ENCODE results near the gene DRICH1. TPM values are rescaled to one million over a fixed set of nuclear protein-coding genes. Genes with fewer than 3 reads are reported as not detected.

DRICH1 gene
- total and polyA plus RNA-seq, 2 of the 8 experiments (the other 6 are each of a cell fraction or from before 2014, with no cell fraction given), result 0.21 to 0.28 TPM

DNA sequence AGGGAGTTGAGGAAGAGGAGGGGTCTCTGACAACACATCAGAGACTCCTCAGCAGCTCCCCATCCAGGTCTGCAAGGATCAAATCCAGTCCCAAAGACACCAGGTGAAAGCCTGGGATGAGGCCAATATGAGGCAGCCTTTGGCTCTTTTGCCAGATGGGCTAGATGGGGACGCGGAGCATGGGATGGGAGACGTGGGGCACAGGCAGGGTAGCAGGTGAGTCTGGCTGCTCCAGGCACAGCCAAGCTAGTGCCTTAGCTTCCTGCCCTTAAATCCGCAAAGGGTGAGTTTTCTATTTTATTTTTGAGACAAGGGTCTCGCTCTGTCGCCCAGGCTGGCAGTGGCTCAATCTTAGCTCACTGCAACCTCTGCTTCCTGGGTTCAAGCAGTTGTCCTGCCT lies 19.6 kb upstream of the DRICH1 start:
- H3K56ac ChIP-seq (replicated peaks; ENCODE audit: insufficient read length, low read depth, low read length), result no peak overlapping the region
- ChIA-PET POLR2A (ENCODE audit: partially characterized antibody) (interaction anchor here (0.9 kb wide), 1 partner anchor 9 kb away, joined by 3 read pairs; no protein-coding TSS in a partner anchor), CTCF (ENCODE audit: partially characterized antibody) (interaction anchor here (1.5 kb wide), 1 partner anchor 60 kb away, joined by 3 read pairs; no protein-coding TSS in a partner anchor)
- no peak overlapping the region for H3K4me2 ChIP-seq (ENCODE audit: insufficient read depth in 1 of 2, low read depth in 2 of 2, low read length in 2 of 2)
- no peak overlapping the region for H2BK12ac ChIP-seq (ENCODE audit: low read depth, low read length)
- H3K23me2 ChIP-seq (ENCODE audit: low read depth, low read length), result no peaks in the 10 kb centered on the region
- no peaks in the 10 kb centered on the region for H3K79me1 ChIP-seq (ENCODE audit: low read depth, low read length)
- H3K9ac ChIP-seq (replicated peaks in 1 of 4; ENCODE audit: extremely low read depth in 1 of 4, low read depth in 3 of 4, low read length in 3 of 4), result no peak overlapping the region
- no peak overlapping the region for H2BK20ac ChIP-seq (ENCODE audit: low read length)
- no peaks in the 10 kb centered on the region for H3K9me3 ChIP-seq (ENCODE audit: insufficient read depth in 2 of 2, low read depth in 1 of 2, low read length in 1 of 2)
- no peak overlapping the region for H2BK120ac ChIP-seq (replicated peaks; ENCODE audit: low read depth, low read length)
- no peak overlapping the region for H4K8ac ChIP-seq (ENCODE audit: extremely low read depth, insufficient read depth, low read length)
- FAIRE-seq (no peak), DNase-seq (ENCODE audit: low read depth in 1 of 2, low spot score in 2 of 2) (no peak)
- no peak overlapping the region for H3K14ac ChIP-seq (ENCODE audit: insufficient read length)
- H4K91ac ChIP-seq (replicated peaks; ENCODE audit: insufficient read length, low read length), result no peak overlapping the region
- H3K79me2 ChIP-seq (ENCODE audit: control insufficient read depth in 1 of 2, insufficient read depth in 2 of 2, low read length in 2 of 2), result no peaks in the 10 kb centered on the region
- no peaks in the 10 kb centered on the region for H3K27me3 ChIP-seq (replicated peaks in 1 of 4; ENCODE audit: control insufficient read depth in 3 of 4, extremely low read depth in 1 of 4, insufficient read depth in 3 of 4, low read length in 3 of 4)
- no peak overlapping the region for H2BK5ac ChIP-seq (ENCODE audit: low read depth, low read length)
- no peak overlapping the region for H3K23ac ChIP-seq (ENCODE audit: insufficient read length)
- H2BK15ac ChIP-seq (ENCODE audit: low read length), result no peak overlapping the region
- H3K18ac ChIP-seq (ENCODE audit: extremely low read depth, low read length), result no peak overlapping the region
- H4K20me1 ChIP-seq (replicated peaks in 1 of 2; ENCODE audit: control insufficient read depth in 1 of 2, insufficient read depth in 2 of 2, low read length in 2 of 2), result peaks cover 0 to 5% of the 10 kb centered on the region in 2 experiments
- H2AFZ ChIP-seq (ENCODE audit: low read length), result no peak overlapping the region
- no peak overlapping the region for H2AK5ac ChIP-seq (ENCODE audit: low read depth, low read length)
- H3K4me3 ChIP-seq (ENCODE audit: extremely low read depth in 1 of 4, insufficient read depth in 2 of 4, low read depth in 3 of 4, low read length in 4 of 4), result no peak overlapping the region
- no peak overlapping the region for H3K27ac ChIP-seq (ENCODE audit: low read depth, low read length)
- no peaks in the 10 kb centered on the region; a peak in 1 of 7 replicates for H3K4me1 ChIP-seq (replicated peaks in 1 of 4; ENCODE audit: control insufficient read depth in 3 of 4, insufficient read depth in 4 of 4, low read length in 3 of 4)
- WGBS, 2 experiments (ENCODE audit: extremely low coverage in 1 of 2, insufficient coverage in 1 of 2, insufficient read length in 1 of 2, insufficient replicate concordance in 2 of 2, low coverage in 1 of 2, low lambda C conversion rate in 2 of 2, missing lambda C conversion rate in 1 of 2), result 91% methylated on average over 6 of the region's 6 CpGs; no CpG with 5 or more reads in 1 of the 2 experiments
- no peak overlapping the region for H3K4ac ChIP-seq (replicated peaks; ENCODE audit: insufficient read length, low read depth, low read length)
- no peak overlapping the region for H4K5ac ChIP-seq (ENCODE audit: insufficient read length, low read depth, low read length)
- no peaks in the 10 kb centered on the region for H3K36me3 ChIP-seq (ENCODE audit: control insufficient read depth in 2 of 4, insufficient read depth in 4 of 4, low read length in 3 of 4)
- TF ChIP-seq HDAC6 (IDR thresholded peaks at IDR 0.05; ENCODE audit: low read depth, low read length) (no peak), FOSL1 (IDR thresholded peaks at IDR 0.05; ENCODE audit: insufficient read depth, low read depth, low read length) (no peak), KDM4A (IDR thresholded peaks at IDR 0.05; ENCODE audit: low read depth, low read length, severe bottlenecking) (no peak), BRCA1 (IDR thresholded peaks at IDR 0.05; ENCODE audit: low read depth, low read length) (no peak)
- TF ChIP-seq, protein P1, sequence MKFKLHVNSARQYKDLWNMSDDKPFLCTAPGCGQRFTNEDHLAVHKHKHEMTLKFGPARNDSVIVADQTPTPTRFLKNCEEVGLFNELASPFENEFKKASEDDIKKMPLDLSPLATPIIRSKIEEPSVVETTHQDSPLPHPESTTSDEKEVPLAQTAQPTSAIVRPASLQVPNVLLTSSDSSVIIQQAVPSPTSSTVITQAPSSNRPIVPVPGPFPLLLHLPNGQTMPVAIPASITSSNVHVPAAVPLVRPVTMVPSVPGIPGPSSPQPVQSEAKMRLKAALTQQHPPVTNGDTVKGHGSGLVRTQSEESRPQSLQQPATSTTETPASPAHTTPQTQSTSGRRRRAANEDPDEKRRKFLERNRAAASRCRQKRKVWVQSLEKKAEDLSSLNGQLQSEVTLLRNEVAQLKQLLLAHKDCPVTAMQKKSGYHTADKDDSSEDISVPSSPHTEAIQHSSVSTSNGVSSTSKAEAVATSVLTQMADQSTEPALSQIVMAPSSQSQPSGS (IDR thresholded peaks at IDR 0.05; ENCODE audit: low read length), result no peak

Data from H1 (cell line).